HG03135 (cell line): ENCODE measurements around the gene RAP1GAP.

ENCODE experiments used
- ATAC-seq: cut with Tn5 transposase; IDR thresholded peaks from one replicate; pipeline ENCODE4 v1.9.1; 2021; ENCODE audit warnings: mild to moderate bottlenecking, moderate library complexity; ENCODE audit not compliant: unreplicated experiment

Gene RAP1GAP

GRCh38 chr1:21614419-21615115 lies 54.6 kb downstream of the RAP1GAP start:
- no peak for ATAC-seq

GRCh38 chr1:21613072-21613867 lies 55.9 kb downstream of the RAP1GAP start:
- no peak for ATAC-seq

GRCh38 chr1:21612057-21612456 lies 57.1 kb downstream of the RAP1GAP start:
- ATAC-seq: no peak

GRCh38 chr1:21610989-21611785 lies 58.0 kb downstream of the RAP1GAP start:
- no peak for ATAC-seq

GRCh38 chr1:21610027-21610426 lies 59.1 kb downstream of the RAP1GAP start:
- ATAC-seq: no peak

- no peak for ATAC-seq
Observed at GRCh38 chr1:21608798-21609197, 60.4 kb downstream of the RAP1GAP start.

- ATAC-seq: peak; percentile 73
Observed at GRCh38 chr1:21607549-21608529, 61.3 kb downstream of the RAP1GAP start.

- ATAC-seq: no peak
Observed at GRCh38 chr1:21605964-21606705, 63.0 kb downstream of the RAP1GAP start.

- no peak for ATAC-seq
Observed at GRCh38 chr1:21605012-21605715, 64.0 kb downstream of the RAP1GAP start.

- no peak for ATAC-seq
Observed at GRCh38 chr1:21604208-21604957, 64.8 kb downstream of the RAP1GAP start.

- ATAC-seq: no peak
Observed at GRCh38 chr1:21603177-21604138, 65.7 kb downstream of the RAP1GAP start.

- no peak for ATAC-seq
Observed at GRCh38 chr1:21601278-21602048, 67.7 kb downstream of the RAP1GAP start.

GRCh38 chr1:21599402-21599801 lies 69.8 kb downstream of the RAP1GAP start:
- ATAC-seq: no peak

- ATAC-seq: no peak
Observed at GRCh38 chr1:21598904-21599303, 70.3 kb downstream of the RAP1GAP start.

- ATAC-seq: no peak
Observed at GRCh38 chr1:21598417-21598816, 70.7 kb downstream of the RAP1GAP start.

- ATAC-seq: no peak
Observed at GRCh38 chr1:21597753-21598152, 71.4 kb downstream of the RAP1GAP start.
